ENCODE results near the gene TBC1D10A. TPM values are rescaled to one million over a fixed set of nuclear protein-coding genes. Genes with fewer than 3 reads are reported as not detected.

TBC1D10A gene
- total RNA-seq, 2 donors from 2014 or later: 12.1 to 13.7 TPM

- Histone ChIP-seq H3K9me3 (ENCODE audit: control insufficient read depth, low read length) (no peaks in the 10 kb centered on the region), H3K36me3 (ENCODE audit: control insufficient read depth, insufficient read depth, low read length) (peaks cover 5% of the 10 kb centered on the region), H3K9ac (ENCODE audit: extremely low read depth, low read length, poor library complexity, severe bottlenecking) (peak overlapping the region; percentile 66), H3K4me1 (ENCODE audit: control insufficient read depth, insufficient read depth, low read length) (peaks cover 7% of the 10 kb centered on the region), H3K27me3 (ENCODE audit: control insufficient read depth, insufficient read depth, low read length, poor library complexity, severe bottlenecking) (no peaks in the 10 kb centered on the region), H3K4me3 (ENCODE audit: low read length) (peak overlapping the region; percentile 81), H3K27ac (ENCODE audit: low read depth, low read length) (no peak overlapping the region)
- Mint-ChIP-seq H3K4me3 (peak overlapping the region; percentile 66), H3K4me1 (peaks cover 26% of the 10 kb centered on the region), H3K9me3 (no peaks in the 10 kb centered on the region), H3K36me3 (ENCODE audit: low read depth) (peaks cover 11% of the 10 kb centered on the region), H3K27ac (no peak overlapping the region), H3K27me3 (ENCODE audit: insufficient read depth) (no peaks in the 10 kb centered on the region)
- TF ChIP-seq CTCF (conservative IDR thresholded peaks at IDR 0.05): no peak
- peak; percentile 66 for DNase-seq
- WGBS, 2 experiments (ENCODE audit: insufficient coverage in 1 of 2, insufficient read length in 1 of 2): 2 to 7% methylated on average over 6 to 29 of the region's 34 CpGs
Observed at GRCh38 chr22:30326255-30326705, 461 bp downstream of the TBC1D10A start.

DNA sequence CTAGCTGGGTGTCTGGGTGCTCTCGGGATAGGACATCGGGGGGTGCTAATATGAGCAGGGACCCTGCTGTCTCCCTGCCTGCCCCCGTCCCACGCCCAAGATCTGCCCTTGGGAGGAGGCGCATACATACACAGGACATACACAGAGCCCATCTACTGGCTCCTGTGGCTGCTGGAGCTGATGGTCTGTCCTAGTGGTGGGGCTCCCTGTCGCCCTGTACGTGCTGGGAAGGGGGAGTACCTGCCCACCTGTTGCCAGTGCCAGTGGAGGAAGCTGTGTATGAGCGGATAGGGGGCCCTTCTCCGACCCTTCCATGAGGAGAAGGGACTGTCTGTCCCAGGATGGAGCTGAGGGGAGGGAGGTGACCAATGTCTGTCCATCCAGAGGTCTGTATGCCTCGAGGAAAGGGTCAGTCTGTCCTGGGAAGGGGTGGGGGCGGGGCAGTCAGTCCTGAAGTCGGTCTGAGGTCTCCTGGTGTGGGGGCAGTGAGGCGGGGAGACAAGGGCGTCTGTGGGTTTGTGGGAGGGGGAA is 952 bp downstream of the TBC1D10A start:
- H3K4me1 ChIP-seq (ENCODE audit: control insufficient read depth, insufficient read depth, low read length): peaks cover 7% of the 10 kb centered on the region
- H3K4me3 Mint-ChIP-seq: peak overlapping the region; percentile 66
- H3K27me3 Mint-ChIP-seq (ENCODE audit: insufficient read depth): no peaks in the 10 kb centered on the region
- peak overlapping the region; percentile 66 for H3K9ac ChIP-seq (ENCODE audit: extremely low read depth, low read length, poor library complexity, severe bottlenecking)
- peaks cover 26% of the 10 kb centered on the region for H3K4me1 Mint-ChIP-seq
- WGBS, 2 experiments (ENCODE audit: insufficient coverage in 1 of 2, insufficient read length in 1 of 2): 66 to 81% methylated on average over 6 to 14 of the region's 14 CpGs
- DNase-seq: no peak
- H3K4me3 ChIP-seq (ENCODE audit: low read length): peak overlapping the region; percentile 81
- peaks cover 9% of the 10 kb centered on the region for H3K36me3 Mint-ChIP-seq (ENCODE audit: low read depth)
- no peak overlapping the region for H3K27ac Mint-ChIP-seq
- no peaks in the 10 kb centered on the region for H3K9me3 ChIP-seq (ENCODE audit: control insufficient read depth, low read length)
- H3K27me3 ChIP-seq (ENCODE audit: control insufficient read depth, insufficient read depth, low read length, poor library complexity, severe bottlenecking): no peaks in the 10 kb centered on the region
- no peaks in the 10 kb centered on the region for H3K9me3 Mint-ChIP-seq
- no peak for TF ChIP-seq CTCF (conservative IDR thresholded peaks at IDR 0.05)
- H3K36me3 ChIP-seq (ENCODE audit: control insufficient read depth, insufficient read depth, low read length): peaks cover under 1% of the 10 kb centered on the region
- no peak overlapping the region for H3K27ac ChIP-seq (ENCODE audit: low read depth, low read length)

DNA sequence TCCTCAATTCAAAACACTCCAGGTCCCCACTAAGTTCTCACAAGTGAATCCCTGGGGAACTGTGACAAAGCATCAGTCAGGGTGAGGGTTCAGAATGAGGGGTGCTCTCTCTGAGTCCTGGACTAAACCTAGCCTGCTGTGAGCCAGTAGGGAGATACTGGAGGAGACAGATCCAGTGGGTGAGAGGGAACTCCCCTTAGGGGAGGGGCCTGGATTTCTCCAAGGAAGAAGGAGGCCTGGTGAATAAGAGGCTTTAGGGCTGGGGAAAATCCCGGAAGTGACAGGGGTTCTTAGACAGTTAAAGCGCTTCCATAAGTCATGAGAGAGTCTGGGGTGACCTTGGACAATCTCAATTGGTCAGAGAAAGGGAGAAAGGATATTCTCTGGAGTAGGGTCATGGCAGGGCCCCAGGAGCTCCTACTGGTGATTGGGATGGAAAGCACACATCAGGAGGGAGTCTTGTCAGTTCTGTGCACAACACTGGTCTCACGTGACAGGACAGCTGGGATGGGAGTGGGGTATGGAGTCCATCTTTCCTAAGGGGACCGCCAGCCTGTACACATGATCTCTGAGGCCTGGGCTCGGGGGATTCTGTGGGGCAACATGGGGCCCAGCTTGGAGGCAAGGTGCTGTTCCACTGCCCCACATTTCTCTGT is 1.5 kb downstream of the TBC1D10A start:
- Histone ChIP-seq H3K4me1 (ENCODE audit: control insufficient read depth, insufficient read depth, low read length) (peaks cover 7% of the 10 kb centered on the region), H3K9ac (ENCODE audit: extremely low read depth, low read length, poor library complexity, severe bottlenecking) (no peak overlapping the region), H3K9me3 (ENCODE audit: control insufficient read depth, low read length) (no peaks in the 10 kb centered on the region), H3K27me3 (ENCODE audit: control insufficient read depth, insufficient read depth, low read length, poor library complexity, severe bottlenecking) (no peaks in the 10 kb centered on the region), H3K36me3 (ENCODE audit: control insufficient read depth, insufficient read depth, low read length) (peaks cover 3% of the 10 kb centered on the region), H3K4me3 (ENCODE audit: low read length) (peak overlapping the region; percentile 81), H3K27ac (ENCODE audit: low read depth, low read length) (no peak overlapping the region)
- Mint-ChIP-seq H3K9me3 (no peaks in the 10 kb centered on the region), H3K27me3 (ENCODE audit: insufficient read depth) (no peaks in the 10 kb centered on the region), H3K36me3 (ENCODE audit: low read depth) (peaks cover 3% of the 10 kb centered on the region), H3K4me1 (peaks cover 26% of the 10 kb centered on the region), H3K27ac (peak overlapping the region; percentile 52), H3K4me3 (peak overlapping the region; percentile 66)
- peak; percentile 61 for DNase-seq
- 75 to 84% methylated on average over 5 of the region's 5 CpGs for WGBS, 2 experiments (ENCODE audit: insufficient coverage in 1 of 2, insufficient read length in 1 of 2)
- TF ChIP-seq CTCF (conservative IDR thresholded peaks at IDR 0.05): no peak
